ENCODE results near the gene OLA1. TPM values are rescaled to one million over a fixed set of nuclear protein-coding genes. Genes with fewer than 3 reads are reported as not detected.

The OLA1 gene
- total and polyA plus RNA-seq, 2 of the 4 experiments (the other 2 are of a cell fraction): 54.7 to 71.2 TPM

- Histone ChIP-seq H2AK9ac (replicated peaks; ENCODE audit: low read depth, low read length, poor library complexity) (peak overlapping the region; percentile 98), H3K4me3 (ENCODE audit: insufficient read depth, low read depth, low read length) (no peak overlapping the region), H3K79me1 (ENCODE audit: low read depth in 1 of 2, low read length in 2 of 2) (peaks cover 0 to 7% of the 10 kb centered on the region in 2 experiments; a peak in 2 of 4 replicates), H3K36me3 (ENCODE audit: control insufficient read depth, insufficient read depth, low read length) (no peaks in the 10 kb centered on the region), H3K4ac (ENCODE audit: low read depth, low read length) (peak overlapping the region; percentile 100), H3K9me3 (ENCODE audit: control insufficient read depth, insufficient read depth, low read length) (no peaks in the 10 kb centered on the region), H2BK5ac (ENCODE audit: low read depth, low read length, poor library complexity, severe bottlenecking) (peak overlapping the region; percentile 92), H2AFZ (replicated peaks; ENCODE audit: low read length, poor library complexity) (peak overlapping the region; percentile 99), H4K5ac (ENCODE audit: low read depth, low read length) (peak overlapping the region; percentile 92), H3K9ac (ENCODE audit: low read depth, low read length) (peak overlapping the region; percentile 25), H2BK15ac (ENCODE audit: low read depth, low read length) (peak overlapping the region; percentile 84; the same call in 2 of the 3 replicates), H3K4me1 (ENCODE audit: control insufficient read depth, insufficient read depth, low read length) (peaks cover 6% of the 10 kb centered on the region), H3K14ac (replicated peaks; ENCODE audit: low read depth, low read length) (peak overlapping the region; percentile 99), H3K23ac (ENCODE audit: low read depth, low read length) (peak overlapping the region; percentile 98), H4K91ac (ENCODE audit: insufficient read depth, low read depth, low read length) (peak overlapping the region; percentile 98), H4K20me1 (ENCODE audit: insufficient read depth, low read length) (no peaks in the 10 kb centered on the region), H3K18ac (ENCODE audit: low read depth, low read length) (peak overlapping the region; percentile 92), H4K8ac (ENCODE audit: low read depth in 2 of 2, low read length in 2 of 2) (peak overlapping the region; percentile 73 to 100), H3K56ac (ENCODE audit: extremely low read depth, insufficient read depth, low read length) (peak overlapping the region; percentile 48; the same call in 1 of the 2 replicates), H3K27me3 (ENCODE audit: control insufficient read depth, insufficient read depth, low read length) (no peaks in the 10 kb centered on the region), H3K27ac (ENCODE audit: insufficient read depth, low read length) (peak overlapping the region; percentile 82), H3K9me1 (ENCODE audit: insufficient read depth, low read length) (peaks cover 11% of the 10 kb centered on the region), H2AK5ac (ENCODE audit: low read depth, low read length) (peak overlapping the region; percentile 80), H3K4me2 (ENCODE audit: low read depth, low read length) (peak overlapping the region; percentile 58), H2BK120ac (ENCODE audit: low read depth, low read length) (peak overlapping the region; percentile 100), H2BK20ac (ENCODE audit: low read depth, low read length) (peak overlapping the region; percentile 99)
- ATAC-seq (ENCODE audit: low read depth) (peak; percentile 94), DNase-seq (peak; percentile 97)
- WGBS, 2 experiments (ENCODE audit: extremely low coverage in 2 of 2, insufficient read length in 1 of 2): 31% methylated on average over 4 of the region's 16 CpGs; no CpG with 5 or more reads in 1 of the 2 experiments
- dilution Hi-C loops (cut with HindIII; ENCODE audit: low sequenced_read_pairs, unreplicated experiment): no loop called here
- TF ChIP-seq CTCF (conservative IDR thresholded peaks at IDR 0.05; ENCODE audit: low read depth, low read length) (peak; percentile 93), RFX5 (IDR thresholded peaks at IDR 0.05; ENCODE audit: low read depth, low read length) (no peak), CEBPB (IDR thresholded peaks at IDR 0.05; ENCODE audit: low read depth, low read length) (peak; percentile 83; the same call in 1 of the 2 replicates), FOS (IDR thresholded peaks at IDR 0.05; ENCODE audit: low read depth, low read length) (peak; percentile 80), MAZ (IDR thresholded peaks at IDR 0.05; ENCODE audit: borderline replicate concordance, low read depth, low read length) (peak; percentile 59; the same call in 1 of the 2 replicates), POLR2A (IDR thresholded peaks at IDR 0.05; ENCODE audit: low read depth, low read length) (no peak), SMC3 (IDR thresholded peaks at IDR 0.05; ENCODE audit: low read depth, low read length) (peak; percentile 94), MAFK (IDR thresholded peaks at IDR 0.05; ENCODE audit: low read depth, low read length) (0 out of 2 replicates have a peak, but pooled peaks have one; percentile 8), ELK1 (IDR thresholded peaks at IDR 0.05; ENCODE audit: borderline replicate concordance, low read depth, low read length) (no peak), MXI1 (IDR thresholded peaks at IDR 0.05; ENCODE audit: borderline replicate concordance, low read depth, low read length) (no peak), BHLHE40 (IDR thresholded peaks at IDR 0.05; ENCODE audit: low read depth, low read length) (no peak), CHD1 (IDR thresholded peaks at IDR 0.05; ENCODE audit: low read depth, low read length) (no peak), USF2 (IDR thresholded peaks at IDR 0.05; ENCODE audit: low read depth, low read length) (no peak), RAD21 (IDR thresholded peaks at IDR 0.05; ENCODE audit: low read length) (peak; percentile 91)
- intact Hi-C loops (cut with micrococcal nuclease): loop anchor here (1.0 to 10.0 kb wide), 3 partner anchors 74 to 637 kb away; partner anchors contain the start of gene SP3
- ChIA-PET POLR2A (ENCODE audit: unreplicated experiment) (no interaction called here), CTCF (no interaction called here)
- no TSS peak for BruUV-seq (replicated peaks)
- in situ Hi-C loops (cut with MboI; ENCODE audit: low sequenced_read_pairs): no loop called here
These were observed 208.5 kb downstream of the OLA1 start for GRCh38 chr2:174039551-174040416.

Data from IMR-90 (cell line).